ENCODE results near the gene SLC5A4.
"Not testable (repeated sequence)": the region's sequence is repeated elsewhere in the genome, so short reads cannot be mapped to it uniquely, and the experiment has no call there.

SLC5A4 gene

GRCh38 chr22:32199961-32200360 is 55.2 kb downstream of the SLC5A4 start:
- DNase-seq (ENCODE audit: low spot score), result no peak

GRCh38 chr22:32199341-32199740 is 55.8 kb downstream of the SLC5A4 start:
- DNase-seq (ENCODE audit: low spot score), result no peak

GRCh38 chr22:32197553-32198226 is 57.5 kb downstream of the SLC5A4 start:
- DNase-seq (ENCODE audit: low spot score), result not testable (repeated sequence)

GRCh38 chr22:32195900-32196299 is 59.2 kb downstream of the SLC5A4 start:
- not testable (repeated sequence) for DNase-seq (ENCODE audit: low spot score)

- not testable (repeated sequence) for DNase-seq (ENCODE audit: low spot score)
These were observed 61.8 kb downstream of the SLC5A4 start for GRCh38 chr22:32193346-32193745.

- DNase-seq (ENCODE audit: low spot score), result not testable (repeated sequence)
These were observed 64.1 kb downstream of the SLC5A4 start for GRCh38 chr22:32191021-32191420.

GRCh38 chr22:32185821-32186220 is 69.3 kb downstream of the SLC5A4 start:
- DNase-seq (ENCODE audit: low spot score), result no peak

- no peak for DNase-seq (ENCODE audit: low spot score)
These were observed 71.5 kb downstream of the SLC5A4 start for GRCh38 chr22:32183625-32184024.

GRCh38 chr22:32181043-32181442 is 74.1 kb downstream of the SLC5A4 start:
- no peak for DNase-seq (ENCODE audit: low spot score)

- no peak for DNase-seq (ENCODE audit: low spot score)
These were observed 77.9 kb downstream of the SLC5A4 start for GRCh38 chr22:32177221-32177765.

- no peak for DNase-seq (ENCODE audit: low spot score)
These were observed 79.2 kb downstream of the SLC5A4 start for GRCh38 chr22:32175683-32176644.

- DNase-seq (ENCODE audit: low spot score), result no peak
These were observed 80.0 kb downstream of the SLC5A4 start for GRCh38 chr22:32175115-32175514.

Data from Ammon's horn (tissue), 1 donor.